ENCODE measurements around the gene SND1.

The SND1 gene

DNA sequence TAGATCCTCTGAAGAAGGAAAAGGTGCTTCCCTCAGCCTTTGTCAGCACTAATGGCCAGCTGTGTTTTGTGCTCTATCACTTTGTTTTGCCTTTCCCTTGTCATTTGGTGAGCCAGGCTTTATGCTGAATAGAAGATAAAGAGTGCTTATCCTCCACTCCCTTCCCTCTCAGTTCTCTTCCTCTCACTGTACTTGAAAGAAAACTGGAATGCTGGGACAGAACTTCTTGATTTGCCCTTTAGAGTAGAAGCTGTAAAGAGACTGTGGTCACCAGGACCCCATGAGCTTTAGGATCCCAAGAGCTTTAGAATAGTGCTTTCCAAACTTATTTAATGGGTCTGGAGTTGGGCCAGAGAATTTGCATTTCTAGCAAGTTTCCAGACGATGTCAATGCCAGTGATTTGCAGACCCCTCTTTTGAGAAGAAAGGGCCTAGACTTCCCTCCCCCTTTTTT lies 297.8 kb downstream of the SND1 start:
- no peak overlapping the region for H3K4me3 ChIP-seq (replicated peaks; ENCODE audit: low read depth, low read length)
- H3K27me3 ChIP-seq (replicated peaks; ENCODE audit: control insufficient read depth, insufficient read depth, low read length), result no peaks in the 10 kb centered on the region
- TF ChIP-seq, protein P1, sequence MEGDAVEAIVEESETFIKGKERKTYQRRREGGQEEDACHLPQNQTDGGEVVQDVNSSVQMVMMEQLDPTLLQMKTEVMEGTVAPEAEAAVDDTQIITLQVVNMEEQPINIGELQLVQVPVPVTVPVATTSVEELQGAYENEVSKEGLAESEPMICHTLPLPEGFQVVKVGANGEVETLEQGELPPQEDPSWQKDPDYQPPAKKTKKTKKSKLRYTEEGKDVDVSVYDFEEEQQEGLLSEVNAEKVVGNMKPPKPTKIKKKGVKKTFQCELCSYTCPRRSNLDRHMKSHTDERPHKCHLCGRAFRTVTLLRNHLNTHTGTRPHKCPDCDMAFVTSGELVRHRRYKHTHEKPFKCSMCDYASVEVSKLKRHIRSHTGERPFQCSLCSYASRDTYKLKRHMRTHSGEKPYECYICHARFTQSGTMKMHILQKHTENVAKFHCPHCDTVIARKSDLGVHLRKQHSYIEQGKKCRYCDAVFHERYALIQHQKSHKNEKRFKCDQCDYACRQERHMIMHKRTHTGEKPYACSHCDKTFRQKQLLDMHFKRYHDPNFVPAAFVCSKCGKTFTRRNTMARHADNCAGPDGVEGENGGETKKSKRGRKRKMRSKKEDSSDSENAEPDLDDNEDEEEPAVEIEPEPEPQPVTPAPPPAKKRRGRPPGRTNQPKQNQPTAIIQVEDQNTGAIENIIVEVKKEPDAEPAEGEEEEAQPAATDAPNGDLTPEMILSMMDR (IDR thresholded peaks at IDR 0.05; ENCODE audit: insufficient read depth, low read length, poor library complexity, severe bottlenecking), result no peak
- DNase-seq (ENCODE audit: extremely low read depth, insufficient read length), result no peak
- peaks cover 4% of the 10 kb centered on the region for H3K36me3 ChIP-seq (ENCODE audit: control insufficient read depth, insufficient read depth, low read length)

GRCh38 chr7:127950233-127950935 lies 298.4 kb downstream of the SND1 start:
- DNase-seq (ENCODE audit: extremely low read depth, insufficient read length), result no peak
- Histone ChIP-seq H3K4me3 (replicated peaks; ENCODE audit: low read depth, low read length) (no peak overlapping the region), H3K27me3 (replicated peaks; ENCODE audit: control insufficient read depth, insufficient read depth, low read length) (no peaks in the 10 kb centered on the region), H3K36me3 (ENCODE audit: control insufficient read depth, insufficient read depth, low read length) (peaks cover 4% of the 10 kb centered on the region)
- TF ChIP-seq, protein P1 (IDR thresholded peaks at IDR 0.05; ENCODE audit: insufficient read depth, low read length, poor library complexity, severe bottlenecking), result no peak

- TF ChIP-seq, protein P1 (IDR thresholded peaks at IDR 0.05; ENCODE audit: insufficient read depth, low read length, poor library complexity, severe bottlenecking), result no peak
- no peak overlapping the region for H3K4me3 ChIP-seq (replicated peaks; ENCODE audit: low read depth, low read length)
Measured at GRCh38 chr7:127953423-127954356, 301.7 kb downstream of the SND1 start.

DNA sequence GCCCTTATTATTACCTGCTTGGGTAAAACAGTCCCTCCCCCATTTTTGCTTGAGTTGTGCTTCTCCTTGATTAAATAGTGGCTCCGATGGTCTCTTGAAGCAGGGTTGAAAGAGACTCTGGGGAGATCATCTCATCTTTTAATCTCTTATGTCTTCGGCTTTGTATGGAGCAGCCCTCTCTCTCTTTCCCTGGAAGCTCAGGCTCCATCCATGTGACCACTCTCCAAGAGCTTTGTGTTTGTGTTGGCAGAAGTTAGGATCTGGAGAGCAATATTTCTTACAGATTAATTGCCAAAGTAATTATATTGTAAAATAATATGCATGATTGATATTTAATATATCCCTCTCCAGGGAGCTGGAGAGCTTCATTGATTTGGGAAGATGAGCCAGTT lies 302.4 kb downstream of the SND1 start:
- DNase-seq (ENCODE audit: extremely low read depth, insufficient read length), result no peak
- Histone ChIP-seq H3K4me3 (replicated peaks; ENCODE audit: low read depth, low read length) (no peak overlapping the region), H3K27me3 (replicated peaks; ENCODE audit: control insufficient read depth, insufficient read depth, low read length) (no peaks in the 10 kb centered on the region), H3K36me3 (ENCODE audit: control insufficient read depth, insufficient read depth, low read length) (peaks cover 4% of the 10 kb centered on the region)
- TF ChIP-seq, protein P1 (IDR thresholded peaks at IDR 0.05; ENCODE audit: insufficient read depth, low read length, poor library complexity, severe bottlenecking), result no peak

More at GRCh38 chr7:127953423-127954356, 301.7 kb downstream of the SND1 start:
- H3K36me3 ChIP-seq (ENCODE audit: control insufficient read depth, insufficient read depth, low read length), result peaks cover 4% of the 10 kb centered on the region
- H3K27me3 ChIP-seq (replicated peaks; ENCODE audit: control insufficient read depth, insufficient read depth, low read length), result no peaks in the 10 kb centered on the region
- no peak for DNase-seq (ENCODE audit: extremely low read depth, insufficient read length)

DNA sequence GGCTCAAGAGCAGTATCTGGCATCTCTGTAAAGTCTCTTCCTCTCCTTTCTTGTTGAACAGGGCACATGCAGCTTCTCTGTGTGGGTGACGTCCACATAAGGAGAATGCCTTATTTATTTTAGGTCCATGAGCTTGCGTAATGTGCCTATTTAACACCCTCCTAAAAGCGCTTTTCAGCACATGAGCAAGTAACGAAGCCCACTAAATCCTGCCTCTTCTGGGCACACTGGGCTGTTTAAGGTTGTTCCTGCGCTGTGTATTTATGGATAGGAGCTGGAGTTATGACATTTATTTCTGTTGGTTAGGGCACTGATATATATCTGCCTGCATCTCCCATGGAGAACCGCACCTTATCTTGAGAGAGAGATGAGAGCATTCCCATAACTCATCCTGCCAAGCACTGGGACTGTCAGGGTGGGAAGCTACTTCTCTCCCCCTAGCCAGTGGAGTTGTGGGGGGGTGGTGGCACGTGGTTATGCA lies 303.1 kb downstream of the SND1 start:
- TF ChIP-seq, protein P1 (IDR thresholded peaks at IDR 0.05; ENCODE audit: insufficient read depth, low read length, poor library complexity, severe bottlenecking), result no peak
- DNase-seq (ENCODE audit: extremely low read depth, insufficient read length), result no peak
- Histone ChIP-seq H3K27me3 (replicated peaks; ENCODE audit: control insufficient read depth, insufficient read depth, low read length) (no peaks in the 10 kb centered on the region), H3K36me3 (ENCODE audit: control insufficient read depth, insufficient read depth, low read length) (0 out of 2 replicates have a peak, but pooled peaks cover 1% of the 10 kb centered on the region), H3K4me3 (replicated peaks; ENCODE audit: low read depth, low read length) (no peak overlapping the region)
